Measurements from ENCODE around the gene LTBP2.

Gene LTBP2

GRCh38 chr14:74528406-74528805, 83.6 kb downstream of the LTBP2 start:
- DNase-seq (ENCODE audit: low read depth, low spot score): no peak

GRCh38 chr14:74527736-74528280, 84.2 kb downstream of the LTBP2 start:
- no peak for DNase-seq (ENCODE audit: low read depth, low spot score)

GRCh38 chr14:74526854-74527585, 85.0 kb downstream of the LTBP2 start:
- DNase-seq (ENCODE audit: low read depth, low spot score): no peak

- no peak for DNase-seq (ENCODE audit: low read depth, low spot score)
Observed at GRCh38 chr14:74525361-74525851, 86.6 kb downstream of the LTBP2 start.

GRCh38 chr14:74524812-74525135, 87.3 kb downstream of the LTBP2 start:
- no peak for DNase-seq (ENCODE audit: low read depth, low spot score)

GRCh38 chr14:74524076-74524811, 87.8 kb downstream of the LTBP2 start:
- no peak for DNase-seq (ENCODE audit: low read depth, low spot score)

- no peak for DNase-seq (ENCODE audit: low read depth, low spot score)
Observed at GRCh38 chr14:74522740-74523139, 89.3 kb downstream of the LTBP2 start.

GRCh38 chr14:74521756-74522155, 90.3 kb downstream of the LTBP2 start:
- no peak for DNase-seq (ENCODE audit: low read depth, low spot score)

- DNase-seq (ENCODE audit: low read depth, low spot score): no peak
Observed at GRCh38 chr14:74519316-74520074, 92.5 kb downstream of the LTBP2 start.

- DNase-seq (ENCODE audit: low read depth, low spot score): no peak
Observed at GRCh38 chr14:74518221-74518620, 93.8 kb downstream of the LTBP2 start.

- no peak for DNase-seq (ENCODE audit: low read depth, low spot score)
Observed at GRCh38 chr14:74517731-74518130, 94.3 kb downstream of the LTBP2 start.

GRCh38 chr14:74516451-74517160, 95.4 kb downstream of the LTBP2 start:
- no peak for DNase-seq (ENCODE audit: low read depth, low spot score)

- DNase-seq (ENCODE audit: low read depth, low spot score): no peak
Observed at GRCh38 chr14:74515891-74516412, 96.1 kb downstream of the LTBP2 start.

GRCh38 chr14:74514471-74514941, 97.5 kb downstream of the LTBP2 start:
- no peak for DNase-seq (ENCODE audit: low read depth, low spot score)

GRCh38 chr14:74511966-74512830, 99.8 kb downstream of the LTBP2 start:
- no peak for DNase-seq (ENCODE audit: low read depth, low spot score)

GRCh38 chr14:74510959-74511409, 101.1 kb downstream of the LTBP2 start:
- DNase-seq (ENCODE audit: low read depth, low spot score): no peak

GRCh38 chr14:74510223-74510931, 101.7 kb downstream of the LTBP2 start:
- no peak for DNase-seq (ENCODE audit: low read depth, low spot score)

- no peak for DNase-seq (ENCODE audit: low read depth, low spot score)
Observed at GRCh38 chr14:74509587-74510222, 102.3 kb downstream of the LTBP2 start.
